HG02588 (cell line): ENCODE data around the gene CDYL.
"Not testable (repeated sequence)": the region's sequence is repeated elsewhere in the genome, so short reads cannot be mapped to it uniquely, and the experiment has no call there.

ENCODE experiments used
- ATAC-seq: cut with Tn5 transposase; IDR thresholded peaks from one replicate; pipeline ENCODE4 v1.9.1; 2021; ENCODE audit warnings: mild to moderate bottlenecking, moderate library complexity; ENCODE audit not compliant: unreplicated experiment

Gene CDYL

DNA sequence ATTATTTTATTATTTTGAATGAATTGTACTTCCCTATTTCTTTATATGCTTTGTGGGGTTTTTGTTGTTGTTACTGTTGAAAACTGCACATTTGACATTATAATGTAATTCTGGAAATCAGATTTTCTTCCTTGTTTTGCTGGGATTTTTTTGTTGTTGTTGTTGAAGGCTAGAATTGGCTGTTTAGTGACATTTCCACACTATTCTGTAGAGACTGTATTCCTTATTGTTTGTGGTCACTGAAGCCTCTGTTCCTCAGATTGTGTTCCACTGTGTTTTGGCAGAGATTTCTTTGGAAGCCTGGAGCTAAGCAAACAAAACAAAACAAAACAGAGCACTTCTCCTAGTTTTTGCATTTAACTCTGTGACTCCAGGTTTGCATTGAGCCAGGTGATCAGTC, 52.9 kb downstream of the CDYL start:
- no peak for ATAC-seq

DNA sequence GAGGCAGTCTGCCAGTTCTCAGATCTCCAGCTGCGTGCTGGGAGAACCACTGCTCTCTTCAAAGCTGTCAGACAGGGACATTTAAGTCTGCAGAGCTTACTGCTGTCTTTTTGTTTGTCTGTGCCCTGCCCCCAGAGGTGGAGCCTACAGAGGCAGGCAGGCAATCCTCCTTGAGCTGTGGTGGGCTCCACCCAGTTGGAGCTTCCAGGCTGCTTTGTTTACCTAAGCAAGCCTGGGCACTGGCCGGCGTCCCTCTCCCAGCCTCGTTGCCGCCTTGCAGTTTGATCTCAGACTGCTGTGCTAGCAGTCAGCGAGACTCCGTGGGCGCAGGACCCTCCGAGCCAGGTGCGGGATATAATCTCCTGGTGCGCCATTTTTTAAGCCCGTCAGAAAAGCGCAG, 59.3 kb downstream of the CDYL start:
- ATAC-seq: not testable (repeated sequence)

DNA sequence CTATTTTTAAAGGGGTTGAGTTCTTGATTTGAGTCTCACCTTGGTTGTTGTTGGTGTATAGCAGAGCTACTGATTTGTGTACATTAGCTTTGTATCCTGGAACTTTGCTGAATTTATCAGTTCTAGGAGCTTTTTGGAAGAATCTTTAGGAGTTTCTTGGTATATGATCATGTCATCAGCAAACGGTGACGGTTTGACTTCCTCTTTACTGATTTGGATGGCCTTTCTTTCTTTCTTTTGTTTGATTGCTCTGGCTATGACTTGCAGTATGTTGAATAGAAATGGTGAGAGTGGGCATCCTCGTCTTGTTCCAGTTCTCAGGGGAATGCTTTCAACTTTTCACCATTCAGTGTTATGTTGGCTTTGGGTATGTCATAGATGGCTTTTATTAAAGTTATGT, 64.0 kb downstream of the CDYL start:
- ATAC-seq: no peak

DNA sequence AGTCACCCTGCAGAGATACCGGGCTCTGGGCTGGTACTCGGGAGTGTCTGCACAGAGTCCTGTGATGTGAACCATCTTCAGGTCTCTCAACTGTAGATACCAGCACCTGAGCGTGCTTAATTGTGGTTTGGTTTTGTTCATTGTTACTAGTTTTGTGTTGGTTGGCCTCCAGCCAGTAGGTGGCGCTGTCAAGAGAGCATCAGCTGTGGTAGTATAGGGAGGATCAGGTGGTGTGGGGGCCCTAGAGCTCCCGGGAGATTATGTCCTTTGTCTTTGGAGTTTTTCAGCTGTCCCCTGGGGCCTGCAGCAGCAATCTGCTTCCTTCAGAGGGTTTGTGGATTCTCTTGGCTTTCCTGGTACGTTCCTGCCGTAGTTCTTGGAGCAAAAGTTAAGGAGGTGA, 67.9 kb downstream of the CDYL start:
- no peak for ATAC-seq

DNA sequence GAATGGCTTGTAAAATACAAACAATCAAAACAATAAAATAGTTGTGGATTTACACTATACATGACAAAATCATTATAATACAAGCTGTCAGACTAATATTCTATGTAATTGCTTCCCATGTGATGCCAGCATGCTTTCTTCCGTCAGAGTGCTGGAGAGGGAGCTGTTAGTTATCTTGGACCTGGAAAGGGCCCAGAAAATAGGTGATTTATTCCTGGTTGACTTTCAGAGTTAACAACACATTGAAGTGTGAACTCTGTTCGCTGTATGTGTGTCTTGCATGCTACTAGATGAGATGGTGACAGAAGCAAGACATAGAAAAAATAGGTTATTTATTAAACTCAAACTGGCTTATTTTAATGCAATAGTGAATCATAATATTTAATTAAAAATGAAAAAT, 70.2 kb downstream of the CDYL start:
- ATAC-seq: no peak

DNA sequence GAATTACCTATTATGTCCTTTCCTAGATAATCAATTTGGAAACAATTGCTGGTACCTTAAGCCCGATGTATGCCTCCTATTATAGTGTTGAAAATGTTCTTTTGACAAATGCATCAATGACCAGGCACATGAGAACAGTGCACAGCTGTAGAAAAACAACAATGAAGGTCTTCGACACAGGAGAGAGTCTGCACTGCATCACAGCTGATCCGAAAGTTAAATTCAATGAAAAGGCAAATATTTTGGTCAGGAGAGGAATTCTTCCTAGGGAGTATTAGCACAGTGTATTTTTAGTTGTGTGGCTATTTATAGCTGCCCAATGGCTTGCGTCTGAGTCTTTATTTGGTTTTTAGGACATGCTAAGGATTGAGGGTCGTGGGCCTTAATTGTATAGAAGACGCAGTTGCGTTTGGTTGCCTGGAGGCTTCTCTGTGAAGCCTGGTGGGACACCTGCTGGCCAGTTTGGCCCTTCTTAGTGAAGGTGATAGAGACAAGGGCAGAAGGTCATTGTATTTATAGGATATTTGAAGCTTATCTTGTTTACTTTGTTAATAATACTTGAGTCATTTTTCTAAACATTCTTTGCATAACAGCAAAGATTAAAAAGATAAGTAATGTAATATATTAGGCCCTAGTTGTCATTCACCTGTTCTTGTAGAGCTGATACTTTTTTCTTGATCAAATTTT, 72.3 kb downstream of the CDYL start:
- no peak for ATAC-seq

DNA sequence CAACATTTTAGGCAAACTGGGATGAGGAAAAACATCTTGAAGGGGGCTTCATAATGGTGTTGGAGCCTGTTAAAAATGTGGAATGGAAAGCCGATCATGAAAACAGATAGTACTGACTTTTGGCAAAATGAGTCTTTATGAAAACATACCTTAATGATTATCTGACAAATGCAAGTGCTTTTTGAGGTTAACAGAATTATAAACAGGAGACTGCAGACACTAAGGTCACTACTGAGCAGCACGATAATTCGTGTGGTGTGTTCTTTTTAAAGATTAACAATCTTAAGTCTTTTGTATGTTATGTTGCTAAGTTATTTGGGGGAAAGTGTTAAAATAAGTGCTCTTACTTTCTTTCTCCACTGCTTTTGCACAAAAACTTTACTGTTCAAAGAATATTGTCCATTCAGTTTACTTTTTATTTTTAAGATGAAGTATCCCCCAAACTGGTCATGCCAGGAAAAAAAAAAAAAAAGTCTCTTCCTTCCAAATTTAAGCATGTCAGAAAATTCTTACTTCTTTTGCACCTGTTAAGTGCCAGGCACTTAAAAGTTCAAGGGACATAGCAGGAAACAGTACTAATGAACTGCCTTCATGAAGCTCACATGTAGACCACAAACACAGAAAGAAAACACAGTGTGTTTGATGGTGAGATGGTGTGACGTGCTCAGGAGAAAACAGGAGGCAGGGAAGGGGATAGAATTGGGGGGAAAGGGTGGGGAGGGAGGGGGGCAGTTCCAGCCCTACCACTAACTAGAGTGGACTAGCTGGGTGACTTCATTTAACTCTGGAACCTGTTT, 73.2 kb downstream of the CDYL start:
- no peak for ATAC-seq

DNA sequence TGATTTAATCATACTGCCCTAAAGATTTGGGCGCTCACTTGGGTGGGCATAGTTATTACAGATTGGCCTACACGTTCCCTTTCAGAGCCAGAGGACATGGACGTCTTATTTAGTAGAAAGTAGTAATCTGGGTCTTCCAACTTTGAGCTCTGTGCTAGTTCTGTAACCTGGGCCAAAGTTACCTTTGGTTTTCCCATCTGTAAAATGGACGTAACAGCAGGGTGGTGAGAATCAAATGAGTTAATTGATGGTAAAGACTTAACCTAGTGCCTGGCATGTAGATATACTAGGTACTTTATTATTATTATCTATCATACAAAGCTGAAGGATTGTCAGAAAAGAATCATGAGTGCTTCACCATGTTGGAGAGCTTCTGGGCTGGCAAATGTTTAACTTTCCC, 74.8 kb downstream of the CDYL start:
- no peak for ATAC-seq

DNA sequence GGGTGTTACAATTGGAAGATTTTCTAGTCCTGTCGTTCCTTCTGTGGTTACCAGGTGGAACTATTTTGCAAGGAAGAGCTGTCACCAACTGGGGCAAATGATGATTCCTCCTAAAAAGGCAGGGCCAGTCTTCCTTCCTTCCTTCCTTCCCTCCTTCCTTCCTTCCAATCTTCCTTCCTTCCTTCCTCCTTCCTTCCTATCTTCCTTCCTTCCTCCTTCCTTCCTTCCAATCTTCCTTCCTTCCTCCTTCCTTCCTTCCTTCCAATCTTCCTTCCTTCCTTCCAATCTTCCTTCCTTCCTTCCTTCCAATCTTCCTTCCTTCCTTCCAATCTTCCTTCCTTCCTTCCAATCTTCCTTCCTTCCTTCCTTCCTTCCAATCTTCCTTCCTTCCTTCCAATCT, 76.0 kb downstream of the CDYL start:
- ATAC-seq: not testable (repeated sequence)

DNA sequence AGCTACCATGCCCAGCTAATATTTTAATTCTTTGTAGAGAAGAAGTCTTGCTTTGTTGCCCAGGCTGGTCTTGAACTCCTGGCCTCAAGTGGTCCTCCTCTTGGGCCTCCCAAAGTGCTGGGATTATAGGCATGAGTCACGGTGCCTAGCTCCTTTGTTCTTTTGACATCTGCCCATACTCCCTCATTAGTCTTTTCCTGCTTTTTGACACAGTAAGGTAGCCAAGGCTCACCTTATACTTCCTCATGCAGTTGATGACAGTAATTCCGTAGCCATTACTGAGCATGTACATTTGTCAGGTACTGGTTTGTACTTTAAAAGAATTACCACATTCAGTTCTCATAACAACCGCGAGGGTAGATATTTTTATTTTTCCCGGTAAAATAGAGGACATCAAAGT, 76.7 kb downstream of the CDYL start:
- no peak for ATAC-seq

DNA sequence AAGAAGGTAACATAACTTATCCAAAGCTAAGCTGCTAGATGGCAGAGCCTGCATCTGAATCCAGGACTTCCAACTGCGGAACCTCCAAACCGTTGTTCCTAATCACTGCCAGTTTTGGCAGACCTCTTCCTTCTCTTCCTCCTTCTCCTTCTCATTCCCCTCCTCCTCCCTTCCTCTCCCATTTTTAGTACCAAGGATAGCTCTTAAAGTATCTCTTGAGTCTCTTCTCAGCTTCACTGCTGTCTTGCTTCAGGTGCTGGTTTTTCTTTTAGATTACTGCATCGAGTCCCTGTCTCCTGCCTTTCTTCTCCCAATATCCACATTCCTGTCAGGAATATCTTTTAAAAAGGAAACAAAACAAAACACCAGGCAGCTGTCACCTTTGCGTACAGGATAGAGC, 77.1 kb downstream of the CDYL start:
- no peak for ATAC-seq

DNA sequence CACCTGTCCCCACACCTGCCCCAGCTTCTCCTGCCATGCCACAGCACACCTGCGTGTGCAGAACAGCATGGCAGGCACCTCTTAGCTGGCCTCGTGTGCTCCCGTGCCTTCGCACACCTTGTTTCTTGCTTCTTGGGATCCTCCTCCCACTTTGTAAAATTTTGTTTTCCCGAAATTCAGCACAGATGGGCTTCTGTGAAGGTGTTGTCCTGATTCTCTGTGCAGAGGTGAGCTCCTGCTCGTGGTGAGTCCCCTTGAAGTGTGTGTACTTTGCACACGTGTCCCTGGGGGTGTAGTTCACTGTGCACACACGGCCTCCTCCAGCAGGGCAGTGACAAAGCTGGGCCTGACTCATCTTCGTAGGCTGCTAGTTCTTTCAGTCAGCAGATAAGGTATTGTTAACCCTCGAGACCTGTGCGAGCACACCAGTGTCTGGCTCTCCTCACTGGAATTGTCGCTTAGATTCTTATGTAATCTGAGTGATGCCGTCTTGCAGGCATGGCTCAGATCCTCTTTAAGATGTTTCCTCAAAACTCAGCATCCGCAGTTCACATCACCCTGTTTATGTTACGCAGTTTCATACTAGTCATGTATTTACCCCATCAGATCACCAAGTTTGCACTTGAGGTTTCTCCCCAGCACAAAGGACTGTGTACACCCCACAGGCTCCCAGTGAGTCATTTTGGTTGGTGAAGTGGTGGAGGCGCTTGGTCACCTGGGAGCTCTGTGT, 77.7 kb downstream of the CDYL start:
- ATAC-seq: no peak

DNA sequence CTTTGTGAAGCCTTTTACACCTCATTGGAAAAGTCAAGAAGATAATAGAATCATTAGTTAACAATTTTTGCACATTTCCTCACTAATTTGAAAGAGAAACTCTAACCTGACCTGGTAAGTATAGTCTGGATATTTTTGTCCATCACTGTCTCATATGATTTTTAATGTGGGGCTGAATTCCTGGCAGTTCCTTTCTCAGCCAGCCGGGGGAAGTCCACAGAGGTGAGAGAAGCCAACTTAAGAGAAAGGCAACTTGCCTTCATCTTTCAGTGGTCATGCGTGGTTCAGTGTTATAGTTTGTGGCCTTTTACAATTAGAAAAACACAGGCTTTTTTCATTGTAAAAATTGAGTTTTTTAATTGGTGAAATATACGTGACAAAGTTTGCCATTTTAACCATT, 80.6 kb downstream of the CDYL start:
- ATAC-seq: no peak

DNA sequence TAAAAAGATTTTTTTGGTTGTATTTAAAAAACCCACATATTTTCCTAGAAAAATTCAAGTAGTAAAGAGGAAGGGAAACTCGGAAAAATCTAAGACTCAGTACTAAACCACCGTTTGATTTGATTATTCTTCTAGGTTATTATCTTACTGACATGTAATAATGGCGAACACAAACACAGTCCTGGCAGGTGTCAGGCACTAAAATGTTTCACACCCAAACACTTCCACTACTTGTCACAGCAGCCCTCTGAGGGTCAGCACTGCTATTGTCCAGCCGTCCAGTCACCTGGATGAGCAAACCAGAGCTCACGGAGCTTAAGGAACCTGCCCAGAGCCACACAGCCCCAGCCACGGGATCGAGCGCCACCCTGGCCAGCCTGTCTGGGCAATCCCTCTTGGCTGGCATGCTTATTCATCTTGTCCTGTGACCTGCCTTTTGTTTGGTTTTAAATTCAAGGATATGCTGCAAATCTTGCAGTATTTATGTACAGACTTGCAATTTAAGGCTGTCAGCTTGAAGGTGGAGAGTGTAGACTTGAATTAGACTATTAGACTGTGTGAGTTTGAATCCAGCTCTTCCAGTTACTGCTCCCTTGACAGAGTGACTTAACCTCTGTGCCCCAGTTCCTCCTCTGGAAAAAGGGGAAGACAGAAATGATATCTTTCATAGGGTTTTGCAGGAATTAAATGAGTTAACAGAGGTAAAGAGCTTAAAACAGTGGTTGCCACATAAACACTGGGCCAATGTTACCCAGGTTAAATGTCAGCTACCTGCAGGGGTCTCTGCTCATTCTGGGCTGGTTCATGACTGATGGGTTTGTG, 82.2 kb downstream of the CDYL start:
- ATAC-seq: no peak

DNA sequence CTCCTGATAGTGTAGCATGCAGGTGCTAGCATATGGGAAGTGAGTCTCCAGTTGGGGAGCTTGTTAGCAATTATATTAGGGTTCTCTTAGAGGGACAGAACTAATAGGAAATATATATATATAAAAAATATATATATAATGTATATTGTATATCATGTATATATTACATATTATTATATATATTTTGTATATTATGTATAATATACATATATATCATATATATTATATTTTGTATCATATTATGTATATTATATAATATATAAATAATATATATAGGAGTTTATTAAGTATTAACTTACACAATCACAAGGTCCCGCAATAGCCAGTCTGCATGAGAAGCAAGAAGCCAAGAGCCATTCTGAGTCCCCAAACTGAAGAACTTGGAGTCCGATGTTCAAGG, 84.2 kb downstream of the CDYL start:
- ATAC-seq: no peak

DNA sequence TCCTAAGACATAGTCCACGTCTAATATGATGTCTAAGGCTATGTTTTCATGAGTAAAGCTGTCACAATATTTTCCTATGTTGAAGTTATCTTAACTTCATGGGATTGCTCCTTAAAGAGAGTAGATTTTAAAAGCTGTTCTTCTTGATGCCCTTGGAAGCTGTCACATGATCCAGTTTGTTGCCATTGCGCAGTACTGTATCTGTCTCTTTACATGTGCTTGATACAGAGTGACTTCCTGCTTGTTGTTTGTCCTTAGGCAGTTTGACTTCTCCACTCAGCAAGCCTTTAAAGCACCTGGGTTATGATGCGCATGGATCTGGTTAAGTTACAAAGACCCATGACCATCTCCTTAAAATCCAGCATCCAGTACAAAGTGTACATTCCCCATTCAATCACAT, 85.4 kb downstream of the CDYL start:
- ATAC-seq: no peak

DNA sequence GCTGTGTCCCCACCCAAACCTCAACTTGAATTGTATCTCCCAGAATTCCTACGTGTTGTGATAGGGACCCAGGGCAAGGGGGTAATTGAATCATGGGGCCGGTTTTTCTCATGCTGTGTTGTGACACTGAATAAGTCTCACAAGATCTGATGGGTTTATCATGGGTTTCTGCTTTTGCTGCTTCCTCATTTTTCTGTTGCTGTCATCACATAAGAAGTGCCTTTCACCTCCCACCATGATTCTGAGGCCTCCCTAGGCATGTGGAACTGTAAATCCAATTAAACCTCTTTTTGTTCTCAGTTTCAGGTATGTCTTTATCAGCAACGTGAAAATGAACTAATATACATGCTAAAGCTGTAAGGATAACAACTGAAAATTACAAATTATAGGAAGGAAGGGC, 88.3 kb downstream of the CDYL start:
- ATAC-seq: no peak

DNA sequence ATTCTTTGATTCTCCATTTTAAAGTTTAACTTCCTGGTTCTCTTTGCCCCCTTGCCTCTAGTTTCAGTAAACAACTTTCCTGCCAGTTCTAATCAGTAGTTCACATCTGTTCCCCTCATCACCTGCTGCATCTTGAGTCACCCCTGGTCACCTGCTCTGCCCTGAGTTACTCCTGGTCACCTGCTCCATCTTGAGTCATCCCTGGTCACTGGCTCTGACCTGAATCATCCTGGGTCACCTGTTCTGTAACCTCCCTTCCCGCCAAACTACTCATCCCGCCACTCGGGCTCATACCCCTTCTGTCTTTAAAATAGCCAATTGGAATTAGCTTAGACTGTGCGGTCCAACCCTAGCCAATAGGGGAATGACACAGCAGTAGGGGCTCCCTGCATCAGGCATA, 88.8 kb downstream of the CDYL start:
- ATAC-seq: not testable (repeated sequence)

DNA sequence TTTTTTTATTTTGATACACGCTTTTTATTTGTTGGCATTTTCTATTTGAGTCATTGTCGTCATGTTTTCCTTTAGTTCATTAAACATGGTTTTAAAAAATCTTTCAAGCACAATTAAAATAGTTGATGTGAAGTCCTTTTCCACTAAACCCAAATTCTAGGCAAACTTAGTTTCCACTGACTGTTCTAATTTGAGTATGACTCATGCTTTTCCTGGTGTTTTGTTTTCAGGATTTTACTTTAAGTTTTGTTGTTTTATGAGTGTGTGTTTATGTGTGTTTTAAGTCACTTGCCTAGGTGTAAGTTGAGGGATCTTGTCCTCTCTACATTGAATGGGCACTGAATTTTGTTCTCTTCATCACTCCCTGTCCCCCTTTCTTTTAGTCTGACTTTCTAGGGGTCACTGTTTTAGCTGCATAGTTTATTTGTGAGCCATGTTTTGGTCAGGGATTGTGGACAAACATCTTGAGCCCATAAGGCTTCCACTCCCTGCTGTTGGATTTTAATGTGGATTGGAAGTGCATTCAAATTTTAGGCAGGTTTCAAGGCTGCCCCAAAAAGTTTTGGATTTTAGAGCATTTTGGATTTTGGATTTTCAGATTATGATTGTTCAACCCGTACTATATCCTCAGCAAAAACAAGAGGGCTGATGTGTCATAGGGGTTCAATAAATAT, 94.8 kb downstream of the CDYL start:
- no peak for ATAC-seq

DNA sequence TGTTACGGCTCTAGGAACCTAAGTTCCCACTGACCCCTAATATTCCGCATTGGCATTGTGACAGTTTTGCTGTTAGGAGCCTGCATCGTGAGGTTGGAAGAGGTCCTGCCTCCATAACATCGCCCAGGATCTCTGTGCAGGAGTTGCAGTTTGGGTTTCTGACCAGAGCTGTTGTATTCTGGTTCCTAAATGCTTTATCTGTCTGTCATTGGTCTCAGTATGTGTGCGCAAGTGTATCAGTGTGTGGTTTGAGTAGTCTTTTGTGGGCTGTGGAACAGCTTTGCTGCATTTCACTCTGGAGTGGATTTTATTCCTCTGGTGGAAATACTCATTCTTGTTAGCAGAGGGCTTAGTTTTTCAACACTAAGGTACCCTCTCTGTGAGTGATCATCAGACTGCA, 95.6 kb downstream of the CDYL start:
- no peak for ATAC-seq

DNA sequence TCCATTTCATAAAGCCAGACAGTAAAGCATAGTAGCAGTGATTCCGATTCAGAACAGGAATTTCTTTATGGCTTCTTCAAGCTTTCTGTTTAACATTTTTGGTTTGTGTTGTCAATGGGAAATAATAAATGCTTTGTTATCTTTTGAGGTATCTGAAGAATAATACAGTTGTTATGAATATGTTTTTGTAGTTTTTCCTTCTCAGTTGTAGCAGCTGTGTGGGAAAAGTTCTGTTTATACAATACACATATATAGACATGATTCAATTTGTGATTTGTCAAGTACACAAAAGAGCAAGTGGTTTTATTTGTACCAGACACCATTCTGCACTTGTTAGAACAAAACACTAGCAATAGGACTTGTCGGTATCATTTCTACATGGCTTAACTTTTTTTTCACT, 96.6 kb downstream of the CDYL start:
- no peak for ATAC-seq
